Inflammatory macrophage treated with lipopolysaccharide for 1 hour (primary cell): ENCODE measurements around the gene PLEKHA7.
A peak's percentile ranks its signal among the peaks of the same experiment; 100 is the strongest.

Source experiments
- DNase-seq, 2 donors: peaks; one replicate each; pipeline ENCODE4 v3.0.0-alpha.2; 2020 to 2022

Gene PLEKHA7

GRCh38 chr11:16804104-16804947, 209.9 kb downstream of the PLEKHA7 start:
- no peak for DNase-seq

- no peak for DNase-seq
These were observed 212.8 kb downstream of the PLEKHA7 start for GRCh38 chr11:16801288-16801980.

GRCh38 chr11:16800382-16800781, 213.8 kb downstream of the PLEKHA7 start:
- no peak for DNase-seq

- no peak for DNase-seq
These were observed 214.3 kb downstream of the PLEKHA7 start for GRCh38 chr11:16799890-16800289.

GRCh38 chr11:16799221-16799620, 215.0 kb downstream of the PLEKHA7 start:
- peak in 1 of 2 donors; percentile 34 for DNase-seq

- peak; percentile 44 to 81 for DNase-seq
These were observed 216.4 kb downstream of the PLEKHA7 start for GRCh38 chr11:16797776-16798175.

GRCh38 chr11:16796311-16796710, 217.9 kb downstream of the PLEKHA7 start:
- DNase-seq: peak; percentile 71 to 87

GRCh38 chr11:16795146-16795545, 219.1 kb downstream of the PLEKHA7 start:
- DNase-seq: peak; percentile 80

- DNase-seq: no peak
These were observed 220.0 kb downstream of the PLEKHA7 start for GRCh38 chr11:16794047-16794818.

GRCh38 chr11:16793511-16793910, 220.7 kb downstream of the PLEKHA7 start:
- no peak for DNase-seq

GRCh38 chr11:16793009-16793408, 221.2 kb downstream of the PLEKHA7 start:
- DNase-seq: no peak

- no peak for DNase-seq
These were observed 221.8 kb downstream of the PLEKHA7 start for GRCh38 chr11:16792426-16792825.

GRCh38 chr11:16791191-16791961, 222.8 kb downstream of the PLEKHA7 start:
- DNase-seq: peak; percentile 84 to 96

- DNase-seq: no peak
These were observed 223.6 kb downstream of the PLEKHA7 start for GRCh38 chr11:16790486-16791190.

GRCh38 chr11:16789560-16790485, 224.4 kb downstream of the PLEKHA7 start:
- no peak for DNase-seq

- no peak for DNase-seq
These were observed 225.2 kb downstream of the PLEKHA7 start for GRCh38 chr11:16789063-16789420.

- peak; percentile 45 to 89 for DNase-seq
These were observed 225.8 kb downstream of the PLEKHA7 start for GRCh38 chr11:16788141-16789062.

- no peak for DNase-seq
These were observed 227.0 kb downstream of the PLEKHA7 start for GRCh38 chr11:16787035-16787742.

- no peak for DNase-seq
These were observed 228.1 kb downstream of the PLEKHA7 start for GRCh38 chr11:16786131-16786530.
